DOHH2 (cell line): ENCODE measurements around the gene KRTAP1-5.

ENCODE experiments used
- CTCF ChIP-seq: fragments of 200-600 bp; sonication (generic); IDR thresholded peaks from one replicate; pipeline ENCODE4 v1.5.1; 2014; ENCODE audit warnings: antibody characterized with exemption, mild to moderate bottlenecking, low read depth, low read length; ENCODE audit not compliant: poor library complexity, severe bottlenecking
- EZH2phosphoT487 ChIP-seq: fragments of 200-600 bp; sonication (generic); IDR thresholded peaks from 2 replicates; pipeline ENCODE4 v1.6.1; 2017; ENCODE audit warnings: borderline replicate concordance, mild to moderate bottlenecking, antibody characterized with exemption, low read length, moderate library complexity, mixed read lengths

DNA sequence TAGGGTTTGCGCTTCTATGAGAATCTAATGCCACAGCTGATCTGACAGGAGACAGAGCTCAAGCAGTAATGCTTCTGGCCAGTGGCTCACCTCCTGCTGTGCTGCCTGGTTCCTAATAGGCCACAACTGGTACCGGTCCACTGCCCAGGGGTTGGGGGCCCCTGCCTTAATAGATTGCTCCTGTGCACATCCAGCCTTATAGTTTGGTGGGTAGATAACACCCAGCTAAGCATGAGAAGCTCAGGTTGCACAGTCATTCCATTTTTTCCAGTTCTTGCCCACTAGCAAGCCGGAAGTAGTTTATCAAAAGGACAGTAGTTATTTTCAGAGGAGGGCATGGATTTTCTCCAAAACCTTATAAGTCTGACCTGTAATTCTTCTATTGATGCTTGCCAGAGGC, 7.6 kb downstream of the KRTAP1-5 start:
- TF ChIP-seq CTCF, result no peak
- TF ChIP-seq EZH2phosphoT487, result no peak
